HG03280 (cell line): Measurements from ENCODE around the gene RBM23.
"Not testable (repeated sequence)": the region's sequence is repeated elsewhere in the genome, so short reads cannot be mapped to it uniquely, and the experiment has no call there.

Source experiments
- ATAC-seq: cut with Tn5 transposase; IDR thresholded peaks from one replicate; pipeline ENCODE4 v1.9.1; 2021; ENCODE audit warnings: mild to moderate bottlenecking, moderate library complexity; ENCODE audit not compliant: unreplicated experiment

The RBM23 gene

DNA sequence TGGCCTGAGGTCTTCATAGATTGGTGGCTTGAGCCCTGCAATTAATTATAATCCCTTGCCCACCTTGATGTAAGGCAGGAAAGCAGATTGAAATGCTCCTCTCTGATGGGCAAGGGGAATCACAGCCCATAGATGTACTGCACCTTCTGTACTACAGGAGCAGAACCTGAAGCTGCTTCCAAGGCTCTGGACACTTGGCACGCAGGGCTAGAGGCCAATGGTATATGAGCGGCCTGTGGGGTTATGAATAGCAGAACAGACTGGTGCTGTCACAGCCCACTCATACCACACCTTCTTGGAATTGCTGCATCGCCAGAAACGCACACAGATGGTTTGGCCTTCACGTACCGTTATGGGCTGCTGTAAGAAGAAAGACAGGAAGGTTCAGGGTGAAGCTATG is 1.7 kb upstream of the RBM23 start:
- no peak for ATAC-seq

DNA sequence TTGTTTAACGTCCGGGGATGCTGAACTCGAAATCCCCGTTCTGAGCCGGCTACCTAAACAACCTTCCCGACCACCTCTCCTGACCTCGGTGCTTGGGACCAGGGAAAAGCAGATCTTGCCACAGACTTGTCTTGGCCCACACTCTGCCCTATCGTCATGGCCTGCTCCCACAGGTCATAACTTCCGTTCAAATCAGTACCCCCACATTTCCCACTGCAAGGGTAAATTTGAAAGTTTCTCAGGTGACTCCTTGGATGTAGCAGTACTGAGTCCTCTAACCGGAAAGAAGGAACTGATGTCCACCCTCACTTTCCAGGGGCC is 612 bp upstream of the RBM23 start:
- peak; percentile 6 for ATAC-seq

DNA sequence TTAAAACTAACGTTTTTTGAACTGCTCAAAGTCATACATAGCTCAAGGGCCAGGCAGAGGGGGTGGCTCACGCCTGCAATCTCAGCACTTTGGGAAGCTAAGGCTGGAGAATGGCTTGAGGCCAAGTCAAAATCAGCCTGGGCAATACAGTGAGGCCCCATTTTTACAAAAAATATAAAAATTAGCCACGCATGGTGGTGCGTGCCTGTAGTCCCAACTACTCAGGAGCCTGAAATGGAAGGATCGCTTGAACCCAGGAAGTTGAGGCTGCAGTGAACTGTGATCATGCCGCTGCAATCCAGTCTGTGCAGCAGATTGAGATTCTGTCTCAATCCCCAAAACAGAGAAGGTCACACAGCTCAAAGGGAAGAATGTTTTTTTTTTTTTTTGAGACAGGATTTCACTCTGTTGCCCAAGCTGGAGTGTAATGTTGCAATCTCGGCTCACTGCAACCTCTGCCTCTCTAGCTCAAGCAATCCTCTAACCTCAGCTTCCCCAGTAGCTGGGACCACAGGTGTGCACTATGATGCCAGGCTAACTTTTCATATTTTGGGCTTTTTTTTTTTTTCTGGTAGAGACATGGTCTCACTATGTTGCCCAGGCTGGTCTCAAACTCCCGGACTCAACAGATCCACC is 2.9 kb downstream of the RBM23 start:
- ATAC-seq = no peak

DNA sequence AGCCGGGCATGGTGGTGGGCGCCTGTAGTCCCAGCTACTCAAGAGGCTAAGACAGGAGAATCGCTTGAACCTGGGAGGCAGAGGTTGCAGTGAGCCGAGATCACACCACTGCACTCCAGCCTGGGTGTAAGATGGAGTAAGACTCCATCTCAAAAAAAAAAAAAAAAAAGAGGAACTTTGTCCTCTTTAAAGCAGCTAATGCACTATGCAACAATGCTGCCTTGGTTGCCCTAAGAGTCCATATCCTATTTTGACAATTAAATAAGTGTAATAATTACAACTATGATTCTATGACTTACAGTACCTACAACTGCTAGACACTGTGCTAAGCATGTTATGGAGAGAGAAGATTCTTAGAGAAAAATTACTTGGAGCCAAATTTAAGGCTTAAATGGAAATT is 4.1 kb downstream of the RBM23 start:
- not testable (repeated sequence) for ATAC-seq

DNA sequence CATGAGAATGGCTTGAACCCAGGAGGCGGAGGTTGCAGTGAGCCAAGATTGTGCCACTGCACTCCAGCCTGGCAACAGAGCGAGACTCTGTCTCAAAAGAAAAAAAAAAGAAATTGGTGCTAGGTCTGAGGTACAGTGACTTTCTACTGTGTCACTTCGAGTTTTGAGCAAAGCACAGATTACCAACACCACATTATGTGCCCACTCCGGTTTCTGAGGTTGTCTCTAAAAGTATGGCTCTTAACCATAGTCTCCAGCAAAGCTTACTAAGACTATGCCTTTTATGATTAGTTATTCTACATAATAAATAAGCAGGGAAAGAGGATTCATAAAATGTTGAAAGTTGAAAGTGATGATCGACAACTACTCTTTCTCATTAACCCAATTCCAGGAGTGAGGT is 8.0 kb downstream of the RBM23 start:
- ATAC-seq = no peak

DNA sequence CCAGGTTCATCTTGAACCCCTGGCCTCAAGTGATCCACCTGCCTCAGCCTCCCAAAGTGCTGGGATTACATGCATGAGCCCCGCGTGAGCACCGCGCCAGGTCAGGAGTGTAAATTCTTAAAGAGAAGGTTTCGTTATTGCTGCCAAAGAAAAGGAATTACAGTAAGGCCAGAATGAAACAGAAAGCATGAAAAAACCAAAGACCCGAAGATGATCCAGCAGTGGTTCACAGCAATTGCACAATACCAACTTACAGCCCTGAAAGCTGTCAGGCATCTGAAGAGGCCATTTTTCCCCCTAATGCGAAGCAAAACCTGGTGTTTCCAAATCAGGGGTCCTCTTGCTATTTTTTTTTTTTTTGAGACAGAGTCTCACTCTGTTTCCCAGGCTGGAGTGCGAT is 10.3 kb downstream of the RBM23 start:
- ATAC-seq = no peak

DNA sequence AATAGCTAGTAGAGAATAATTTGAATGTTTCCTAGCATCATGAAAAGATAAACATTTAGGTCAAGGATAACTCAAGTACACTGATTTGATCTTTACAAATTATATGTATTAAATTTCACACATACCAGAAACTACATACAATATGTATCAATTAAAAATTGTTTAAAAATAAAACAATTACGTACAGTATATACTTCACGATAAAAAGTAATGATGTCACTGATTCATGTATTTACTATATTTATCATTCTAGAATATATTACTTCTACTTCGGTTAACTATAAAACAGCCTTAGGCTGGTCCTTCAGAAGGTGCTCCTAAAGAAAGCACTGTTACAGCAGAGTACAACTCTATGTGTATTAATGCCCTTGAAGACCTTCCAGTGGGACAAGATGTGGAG is 11.5 kb downstream of the RBM23 start:
- ATAC-seq = no peak

DNA sequence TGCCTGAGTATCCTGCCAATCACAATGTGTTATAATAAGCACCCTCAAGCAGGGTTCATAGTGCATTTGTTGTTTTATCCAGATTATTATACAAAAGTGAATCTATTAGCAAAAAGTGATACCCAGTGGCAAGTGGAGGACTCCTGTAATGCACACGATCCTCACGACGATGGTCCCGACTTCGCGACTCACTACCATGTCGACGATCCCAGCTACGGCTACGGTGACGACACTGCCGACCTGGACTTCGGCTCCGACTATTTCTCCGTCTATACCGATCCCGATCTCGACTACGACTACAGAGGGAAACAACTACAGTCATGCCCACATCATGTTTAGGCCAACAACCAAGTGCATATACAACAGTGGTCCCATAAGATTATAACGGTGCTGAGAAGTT is 12.9 kb downstream of the RBM23 start:
- no peak for ATAC-seq

DNA sequence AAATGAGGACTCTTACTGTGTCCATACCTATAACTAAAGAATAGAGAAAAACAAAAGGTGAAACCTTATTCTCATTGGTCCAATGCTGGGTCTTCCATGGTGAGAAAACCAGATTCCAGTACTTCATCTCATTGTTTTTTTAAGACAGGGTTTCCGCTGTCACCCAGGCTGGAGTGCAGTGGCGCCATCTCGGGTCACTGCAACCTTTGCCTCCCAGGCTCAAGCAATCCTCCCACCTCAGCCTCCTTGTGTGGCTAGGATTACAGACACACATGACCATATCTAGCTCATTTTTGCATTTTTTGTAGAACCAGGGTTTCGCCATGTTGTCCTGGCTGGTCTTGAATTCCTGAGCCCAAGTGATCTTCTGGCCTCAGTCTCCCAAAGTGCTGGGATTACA is 13.3 kb downstream of the RBM23 start:
- ATAC-seq = no peak

DNA sequence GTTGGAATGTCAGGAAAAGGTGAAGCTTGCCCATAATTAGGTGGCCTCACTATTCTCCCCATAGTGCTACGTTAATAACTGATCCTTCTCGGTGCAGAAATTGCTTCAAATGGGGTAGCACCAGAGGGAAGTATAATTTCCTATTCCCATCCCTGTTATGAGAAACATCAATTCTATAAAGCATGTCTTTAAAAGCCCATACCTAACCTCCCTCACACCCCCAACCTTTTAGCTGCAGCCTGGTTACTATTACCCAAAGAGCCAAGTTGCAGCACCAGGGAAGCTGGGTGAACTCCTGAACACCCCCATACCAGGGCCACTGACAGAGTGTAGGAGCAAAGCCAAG is 15.2 kb downstream of the RBM23 start:
- no peak for ATAC-seq

DNA sequence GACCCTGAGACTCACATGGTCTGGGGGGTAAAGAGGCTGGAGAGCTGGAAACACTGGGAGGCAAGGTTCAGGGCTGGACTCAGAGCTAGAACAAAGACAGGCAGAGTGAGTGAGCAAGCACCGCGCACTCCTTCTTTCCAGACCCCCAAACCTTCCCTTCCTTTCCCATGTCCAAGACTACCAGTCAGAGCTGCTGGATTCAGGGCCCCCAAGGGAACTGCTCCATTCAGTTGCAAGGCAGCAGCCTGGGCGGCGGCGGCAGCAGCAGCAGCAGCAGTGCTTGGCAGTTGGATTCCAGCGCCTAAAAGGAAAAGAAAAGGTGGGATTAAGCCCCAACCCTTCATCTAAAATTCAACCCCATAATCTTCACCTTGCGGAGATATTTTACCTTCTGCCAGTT is 17.1 kb downstream of the RBM23 start:
- ATAC-seq = no peak

DNA sequence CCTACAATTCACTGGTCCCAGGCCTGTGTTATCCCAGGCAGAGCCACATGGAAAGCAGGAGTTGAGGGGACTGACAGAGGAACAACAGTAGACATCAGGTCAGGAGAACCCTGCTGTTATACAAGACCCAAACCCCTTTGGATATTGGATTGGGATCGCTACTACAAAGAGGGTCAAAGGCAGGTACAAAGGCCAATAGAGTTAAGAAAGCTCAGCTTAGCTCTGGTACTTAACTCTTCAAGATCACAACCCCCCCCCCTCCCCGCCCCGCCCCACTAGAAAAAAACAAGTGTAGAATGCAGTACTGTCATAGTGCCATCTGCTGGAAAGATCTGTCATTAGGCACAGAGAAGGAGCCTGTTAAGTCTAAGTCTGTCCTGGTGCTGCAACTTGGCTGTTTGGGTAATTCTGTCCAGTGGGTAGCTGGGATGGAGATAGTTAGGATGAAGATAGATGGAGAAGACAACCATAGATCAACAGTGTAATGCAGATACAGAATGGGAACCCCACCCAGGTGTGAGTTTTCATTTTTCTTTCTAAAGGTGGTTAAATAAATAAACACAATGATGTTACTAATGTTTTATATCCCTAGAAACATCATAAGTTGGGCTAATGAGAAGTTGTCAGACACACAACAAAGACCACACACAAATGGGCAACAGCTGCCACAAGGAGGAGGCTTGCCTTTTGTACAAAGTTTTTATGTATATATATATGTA is 18.7 kb downstream of the RBM23 start:
- ATAC-seq = peak; percentile 65

DNA sequence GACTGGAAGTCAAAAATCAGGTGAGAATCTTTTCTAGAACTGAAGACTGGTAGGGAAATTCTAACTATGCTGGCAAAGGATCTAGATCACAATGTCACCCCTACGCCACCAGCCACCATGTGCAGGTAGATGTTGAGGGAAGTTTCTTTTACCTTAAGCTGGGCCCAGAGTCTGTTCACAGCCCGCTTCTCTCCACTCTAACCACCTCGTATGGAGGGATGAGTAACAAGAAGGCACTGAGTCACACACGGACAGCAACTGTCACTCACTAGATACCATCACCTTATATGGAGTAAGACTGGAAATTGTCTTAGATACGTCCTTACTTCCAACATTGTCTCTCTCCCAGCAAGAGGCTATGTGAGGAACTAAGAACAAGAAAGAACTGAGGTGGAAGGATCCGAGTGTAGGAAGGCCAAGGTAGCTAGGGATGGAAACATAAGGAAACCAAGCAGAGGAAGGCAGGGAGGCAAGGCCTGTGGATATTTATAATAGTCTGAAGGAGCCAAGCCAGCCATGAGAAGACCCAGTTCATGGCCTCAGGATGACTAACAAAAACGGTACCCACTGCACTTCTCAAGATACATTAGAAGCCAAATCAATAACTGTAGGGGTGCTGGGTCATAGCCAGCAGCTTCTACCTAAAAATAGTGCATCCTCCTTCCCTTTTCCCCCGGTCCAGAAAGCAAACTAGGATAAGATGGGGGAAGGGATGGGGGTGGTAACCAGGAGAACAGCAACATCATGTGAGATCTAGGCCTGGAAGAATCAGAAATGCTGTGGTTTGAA is 20.5 kb downstream of the RBM23 start:
- no peak for ATAC-seq

DNA sequence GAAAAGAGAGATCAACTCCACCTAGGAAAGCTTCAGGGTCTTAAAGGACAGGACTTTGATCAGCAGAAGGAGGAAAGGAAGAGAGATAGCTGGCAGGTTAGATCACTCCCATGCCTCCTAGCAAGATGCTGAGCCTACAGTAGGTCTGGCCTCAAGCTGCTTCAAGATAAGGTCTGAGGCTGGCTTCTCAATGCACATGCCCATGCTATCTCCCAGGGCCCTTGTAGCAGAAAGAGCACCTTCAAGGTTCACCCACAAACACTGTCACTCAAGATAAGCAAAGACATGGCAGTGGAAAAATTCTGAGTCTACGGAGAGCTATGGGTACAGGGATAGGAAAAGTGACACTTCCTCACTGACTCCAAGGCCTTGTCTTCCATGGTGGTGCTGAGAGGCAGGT is 21.6 kb downstream of the RBM23 start:
- ATAC-seq = no peak

DNA sequence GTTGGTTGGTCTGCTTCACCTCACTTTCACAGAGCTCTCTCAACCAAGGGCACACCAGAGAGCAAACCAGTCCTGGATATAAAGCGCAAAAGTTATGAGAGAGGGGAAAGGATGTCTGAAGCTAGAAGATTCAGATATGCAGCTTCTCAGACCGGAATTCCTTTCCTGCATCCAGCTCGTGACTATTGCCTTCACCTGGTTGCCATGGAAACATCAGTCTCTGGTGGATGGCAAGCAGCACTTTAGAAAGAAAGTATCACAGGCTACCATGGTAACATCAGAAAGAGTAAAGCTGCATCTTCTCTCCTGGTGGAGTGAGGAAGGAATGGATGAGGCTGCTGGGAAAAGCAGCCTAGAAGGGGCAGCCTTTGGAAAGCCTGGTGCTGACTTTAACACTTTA is 22.2 kb downstream of the RBM23 start:
- ATAC-seq = no peak

DNA sequence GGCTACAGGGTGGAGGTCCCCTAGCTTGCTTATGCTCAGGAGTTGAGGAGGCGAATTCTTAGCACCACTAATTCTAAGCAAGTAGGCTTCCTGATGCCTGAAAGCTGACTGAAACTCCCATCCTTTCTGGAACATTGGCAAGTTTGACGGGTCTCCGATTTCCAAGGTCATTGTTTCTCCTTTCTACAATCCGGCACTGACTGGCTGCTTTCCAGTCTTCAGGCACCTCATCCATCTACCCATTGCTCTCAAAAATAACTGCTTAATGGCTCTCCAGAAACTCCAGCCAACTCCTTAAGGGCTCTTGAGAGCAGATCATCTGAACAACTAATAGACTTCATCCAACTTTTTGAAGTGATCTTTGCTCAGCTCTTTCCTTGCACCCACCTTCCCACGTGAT is 22.6 kb downstream of the RBM23 start:
- ATAC-seq = no peak

DNA sequence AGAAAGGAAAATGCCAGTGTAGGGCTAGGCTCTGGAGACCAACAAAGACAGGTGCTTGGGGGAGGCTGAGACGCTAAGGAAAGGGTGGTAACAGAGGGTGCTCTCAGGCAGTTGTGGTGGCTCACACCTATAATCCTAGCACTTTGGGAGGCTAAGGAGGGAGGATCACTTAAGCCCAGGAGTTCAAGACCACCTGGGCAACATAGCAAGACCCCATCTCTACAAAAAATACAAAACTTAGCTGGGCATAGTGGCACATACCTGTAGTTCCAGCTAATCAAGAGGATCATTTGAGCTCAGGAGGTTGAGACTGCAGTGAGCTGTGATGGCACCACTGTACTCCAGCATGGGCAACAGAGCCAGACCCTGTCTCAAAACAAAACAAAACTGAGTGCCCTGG is 23.5 kb downstream of the RBM23 start:
- no peak for ATAC-seq

DNA sequence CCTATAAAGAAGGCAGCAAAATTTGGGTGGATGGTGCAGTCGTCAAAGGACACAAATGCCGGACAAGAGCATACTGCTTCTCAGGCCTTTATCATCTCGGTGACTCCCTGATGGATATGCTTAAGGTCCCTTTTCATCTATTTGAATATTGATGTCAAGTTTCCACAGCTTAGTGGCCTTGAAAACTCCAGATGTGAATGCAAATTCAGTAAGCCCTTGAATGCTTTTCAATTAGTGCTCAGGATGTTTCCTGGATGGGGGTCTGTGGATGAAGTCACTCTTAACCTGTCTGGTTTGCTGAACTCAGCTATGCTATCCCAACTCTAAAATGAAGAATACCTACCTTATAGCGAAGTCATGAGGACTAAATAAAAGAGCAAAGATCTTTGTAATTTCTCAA is 25.2 kb downstream of the RBM23 start:
- ATAC-seq = no peak

DNA sequence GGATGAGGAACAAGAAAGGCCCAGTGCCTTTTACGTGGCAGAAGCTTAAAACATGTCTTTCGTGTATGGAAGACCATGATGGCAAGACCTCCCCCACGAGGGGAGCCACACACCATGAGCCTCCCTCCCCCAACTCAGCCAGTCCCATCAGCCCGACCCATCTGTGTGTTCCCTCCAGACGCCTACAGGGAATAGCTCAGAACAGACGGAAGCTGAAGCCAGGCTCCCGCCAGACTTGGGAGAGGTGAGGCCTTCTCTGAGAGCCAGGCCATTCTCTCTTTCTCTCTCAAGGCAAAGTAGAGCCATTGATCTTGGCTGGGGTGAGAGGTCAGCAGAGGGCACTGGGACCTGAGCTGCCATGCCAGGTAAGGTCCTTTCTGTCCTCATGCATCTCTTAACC is 26.5 kb downstream of the RBM23 start:
- ATAC-seq = no peak

DNA sequence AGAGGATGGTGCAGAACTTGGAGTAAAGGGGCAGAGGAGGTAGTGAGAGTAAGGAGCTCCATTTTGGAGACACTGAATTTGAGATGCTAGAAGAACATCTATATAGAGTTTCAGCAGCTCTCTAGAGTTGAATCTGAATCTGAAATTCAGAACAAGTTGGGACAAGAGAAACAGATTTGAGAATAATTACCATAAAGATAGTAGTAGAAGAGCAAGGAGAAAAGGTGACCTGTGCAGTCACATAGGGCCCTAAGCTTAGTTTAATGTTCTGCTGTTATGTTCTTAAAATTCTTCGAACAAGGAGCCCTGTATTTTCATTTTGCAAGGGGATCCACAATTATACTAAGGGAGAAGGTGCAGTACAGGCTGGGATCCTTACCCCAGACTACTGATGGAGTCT is 28.5 kb downstream of the RBM23 start:
- no peak for ATAC-seq

DNA sequence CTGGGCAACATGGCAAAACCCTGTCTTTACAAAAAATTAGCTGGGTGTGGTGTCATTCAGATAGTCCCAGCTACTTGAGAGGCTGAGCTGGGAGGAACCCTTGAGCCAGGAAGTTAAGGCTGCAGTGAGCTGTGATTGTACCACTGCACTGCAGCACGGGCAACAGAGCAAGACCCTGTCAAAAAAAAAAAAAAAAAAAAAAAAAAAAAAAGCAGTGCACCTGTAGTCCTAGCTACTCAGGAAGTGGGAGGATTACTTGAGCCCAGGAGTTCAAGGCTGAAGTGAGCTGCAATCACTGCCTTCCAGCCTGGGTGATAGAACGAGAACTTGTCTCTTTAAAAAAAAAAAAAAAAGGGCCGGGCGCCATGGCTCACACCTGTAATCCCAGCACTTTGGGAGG is 30.3 kb downstream of the RBM23 start:
- no peak for ATAC-seq

DNA sequence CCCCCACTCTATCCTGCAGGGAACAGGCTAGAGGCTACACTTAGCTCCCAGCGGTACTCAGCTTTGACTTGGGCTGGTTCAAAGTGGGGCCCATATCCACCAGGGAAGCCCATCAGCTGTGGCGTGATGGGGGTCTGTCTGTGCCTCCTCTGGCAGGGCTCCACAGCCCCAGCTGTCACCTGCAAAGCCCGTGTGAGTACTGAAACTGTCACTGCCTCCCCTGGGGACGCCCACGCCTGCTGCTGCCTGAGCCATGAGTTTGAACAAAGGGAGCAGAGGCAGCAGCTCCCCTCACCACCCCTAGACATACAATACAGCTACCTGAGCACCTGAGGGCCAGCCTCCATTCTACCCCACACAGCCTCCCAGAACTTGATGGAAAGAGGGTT is 31.0 kb downstream of the RBM23 start:
- peak; percentile 41 for ATAC-seq
